ENCODE data around the gene KLF8. TPM values are rescaled to one million over a fixed set of nuclear protein-coding genes. Genes with fewer than 3 reads are reported as not detected.

The KLF8 gene
- total and polyA plus RNA-seq, 2 of the 13 experiments (the other 11 are each of a cell fraction or from before 2014, with no cell fraction given): 0.03 TPM; not detected in 1

GRCh38 chrX:56268888-56269287 lies 36.7 kb downstream of the KLF8 start:
- Histone ChIP-seq H3K4me2 (ENCODE audit: low read depth, low read length) (no peak overlapping the region), H3K9me3 (ENCODE audit: low read length) (no peaks in the 10 kb centered on the region), H3K27me3 (ENCODE audit: control insufficient read depth in 1 of 2, insufficient read depth in 2 of 2, low read length in 2 of 2) (no peaks in the 10 kb centered on the region), H3K4me1 (ENCODE audit: insufficient read depth, low read length) (no peaks in the 10 kb centered on the region), H3K4me3 (replicated peaks in 1 of 3; ENCODE audit: insufficient read depth in 1 of 3, low read depth in 2 of 3, low read length in 3 of 3) (no peak overlapping the region), H4K20me1 (ENCODE audit: insufficient read depth, low read length) (no peaks in the 10 kb centered on the region), H3K79me2 (ENCODE audit: insufficient read depth, low read length) (no peaks in the 10 kb centered on the region), H2AFZ (ENCODE audit: low read length) (no peak overlapping the region), H3K9ac (ENCODE audit: insufficient read depth, low read depth, low read length) (no peak overlapping the region), H3K27ac (ENCODE audit: extremely low read length, insufficient read depth, low read length) (no peak overlapping the region), H3K36me3 (replicated peaks in 1 of 2; ENCODE audit: control insufficient read depth in 1 of 2, insufficient read depth in 2 of 2, low read length in 2 of 2) (no peaks in the 10 kb centered on the region)
- DNase-seq (ENCODE audit: low spot score) (no peak), FAIRE-seq (no peak), ATAC-seq (no peak)
- CTCF ChIA-PET (ENCODE audit: low intra/inter-chr PET ratio, low total read pairs): no interaction called here
- no TSS peak for BruUV-seq (replicated peaks)
- POLR2A ChIA-PET: no interaction called here
- no CpG with 5 or more reads among the region's 1 CpG for WGBS (ENCODE audit: low lambda C conversion rate)
- intact Hi-C loops (cut with micrococcal nuclease; ENCODE audit: unreplicated experiment): no loop called here
- in situ Hi-C loops (cut with HindIII; ENCODE audit: extremely low pct_ligation_motif_present, low pct_unique_long_range_greater_than_20kb): no loop called here
- TF ChIP-seq, protein P1, sequence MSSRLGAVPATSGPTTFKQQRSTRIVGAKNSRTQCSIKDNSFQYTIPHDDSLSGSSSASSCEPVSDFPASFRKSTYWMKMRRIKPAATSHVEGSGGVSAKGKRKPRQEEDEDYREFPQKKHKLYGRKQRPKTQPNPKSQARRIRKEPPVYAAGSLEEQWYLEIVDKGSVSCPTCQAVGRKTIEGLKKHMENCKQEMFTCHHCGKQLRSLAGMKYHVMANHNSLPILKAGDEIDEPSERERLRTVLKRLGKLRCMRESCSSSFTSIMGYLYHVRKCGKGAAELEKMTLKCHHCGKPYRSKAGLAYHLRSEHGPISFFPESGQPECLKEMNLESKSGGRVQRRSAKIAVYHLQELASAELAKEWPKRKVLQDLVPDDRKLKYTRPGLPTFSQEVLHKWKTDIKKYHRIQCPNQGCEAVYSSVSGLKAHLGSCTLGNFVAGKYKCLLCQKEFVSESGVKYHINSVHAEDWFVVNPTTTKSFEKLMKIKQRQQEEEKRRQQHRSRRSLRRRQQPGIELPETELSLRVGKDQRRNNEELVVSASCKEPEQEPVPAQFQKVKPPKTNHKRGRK (CRISPR knock-in tag; IDR thresholded peaks at IDR 0.05): no peak
- TF ChIP-seq, protein P2, sequence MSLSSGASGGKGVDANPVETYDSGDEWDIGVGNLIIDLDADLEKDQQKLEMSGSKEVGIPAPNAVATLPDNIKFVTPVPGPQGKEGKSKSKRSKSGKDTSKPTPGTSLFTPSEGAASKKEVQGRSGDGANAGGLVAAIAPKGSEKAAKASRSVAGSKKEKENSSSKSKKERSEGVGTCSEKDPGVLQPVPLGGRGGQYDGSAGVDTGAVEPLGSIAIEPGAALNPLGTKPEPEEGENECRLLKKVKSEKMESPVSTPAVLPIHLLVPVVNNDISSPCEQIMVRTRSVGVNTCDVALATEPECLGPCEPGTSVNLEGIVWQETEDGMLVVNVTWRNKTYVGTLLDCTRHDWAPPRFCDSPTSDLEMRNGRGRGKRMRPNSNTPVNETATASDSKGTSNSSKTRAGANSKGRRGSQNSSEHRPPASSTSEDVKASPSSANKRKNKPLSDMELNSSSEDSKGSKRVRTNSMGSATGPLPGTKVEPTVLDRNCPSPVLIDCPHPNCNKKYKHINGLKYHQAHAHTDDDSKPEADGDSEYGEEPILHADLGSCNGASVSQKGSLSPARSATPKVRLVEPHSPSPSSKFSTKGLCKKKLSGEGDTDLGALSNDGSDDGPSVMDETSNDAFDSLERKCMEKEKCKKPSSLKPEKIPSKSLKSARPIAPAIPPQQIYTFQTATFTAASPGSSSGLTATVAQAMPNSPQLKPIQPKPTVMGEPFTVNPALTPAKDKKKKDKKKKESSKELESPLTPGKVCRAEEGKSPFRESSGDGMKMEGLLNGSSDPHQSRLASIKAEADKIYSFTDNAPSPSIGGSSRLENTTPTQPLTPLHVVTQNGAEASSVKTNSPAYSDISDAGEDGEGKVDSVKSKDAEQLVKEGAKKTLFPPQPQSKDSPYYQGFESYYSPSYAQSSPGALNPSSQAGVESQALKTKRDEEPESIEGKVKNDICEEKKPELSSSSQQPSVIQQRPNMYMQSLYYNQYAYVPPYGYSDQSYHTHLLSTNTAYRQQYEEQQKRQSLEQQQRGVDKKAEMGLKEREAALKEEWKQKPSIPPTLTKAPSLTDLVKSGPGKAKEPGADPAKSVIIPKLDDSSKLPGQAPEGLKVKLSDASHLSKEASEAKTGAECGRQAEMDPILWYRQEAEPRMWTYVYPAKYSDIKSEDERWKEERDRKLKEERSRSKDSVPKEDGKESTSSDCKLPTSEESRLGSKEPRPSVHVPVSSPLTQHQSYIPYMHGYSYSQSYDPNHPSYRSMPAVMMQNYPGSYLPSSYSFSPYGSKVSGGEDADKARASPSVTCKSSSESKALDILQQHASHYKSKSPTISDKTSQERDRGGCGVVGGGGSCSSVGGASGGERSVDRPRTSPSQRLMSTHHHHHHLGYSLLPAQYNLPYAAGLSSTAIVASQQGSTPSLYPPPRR (CRISPR knock-in tag; IDR thresholded peaks at IDR 0.05; ENCODE audit: borderline replicate concordance): no peak
- TF ChIP-seq ZNF256 (CRISPR knock-in tag; conservative IDR thresholded peaks at IDR 0.05) (no peak), ZNF879 (CRISPR knock-in tag; IDR thresholded peaks at IDR 0.05) (no peak), REST (IDR thresholded peaks at IDR 0.05; ENCODE audit: borderline replicate concordance in 1 of 2, low read depth in 1 of 2, low read length in 2 of 2) (no peak), ZMAT5 (CRISPR knock-in tag; IDR thresholded peaks at IDR 0.05; ENCODE audit: borderline replicate concordance, low read depth) (no peak), ZBTB34 (CRISPR knock-in tag; IDR thresholded peaks at IDR 0.05) (no peak), SAFB2 (CRISPR knock-in tag; IDR thresholded peaks at IDR 0.05; ENCODE audit: borderline replicate concordance, low read depth) (no peak), POLR2AphosphoS2 (IDR thresholded peaks at IDR 0.05; ENCODE audit: low read depth, low read length) (no peak), ZFP1 (CRISPR knock-in tag; IDR thresholded peaks at IDR 0.05) (no peak), CHD4 (IDR thresholded peaks at IDR 0.05; ENCODE audit: borderline replicate concordance, low read length) (no peak)

All from HepG2 (cell line).